RWPE1 (cell line): Measurements from ENCODE around the gene FAM171A1.

Experiments used
- CTCF ChIA-PET: fragments of 350-600 bp; sonication (Branson Sonifier 250); formaldehyde crosslinking; extraction: SDS; loops from one replicate; lab custom pipeline; 2021; lab: Yijun Ruan, JAX
- POLR2A ChIA-PET: fragments of 400-600 bp; formaldehyde crosslinking; extraction: SDS; loops from one replicate; lab custom pipeline; 2020; ENCODE audit warnings: antibody characterized with exemption; ENCODE audit not compliant: low non-redundant PET; lab: Yijun Ruan, JAX
- DNase-seq: peaks from one replicate; pipeline ENCODE4 v3.0.0; 2012; ENCODE audit warnings: low spot score
- H3K27ac ChIP-seq: fragments of 450-650 bp; 2 replicates; pipeline ENCODE4 v1.5.1; 2017
- CTCF ChIP-seq: fragments of 450-650 bp; conservative IDR thresholded peaks from 2 replicates; pipeline ENCODE4 v1.5.1; 2017; ENCODE audit warnings: low read depth, mild to moderate bottlenecking

The FAM171A1 gene

GRCh38 chr10:15313843-15314242 lies 57.2 kb downstream of the FAM171A1 start:
- ChIA-PET POLR2A (no interaction called here), CTCF (no interaction called here)
- TF ChIP-seq CTCF, result no peak
- no peak overlapping the region for H3K27ac ChIP-seq
- no peak for DNase-seq

- CTCF ChIA-PET, result no interaction called here
- POLR2A ChIA-PET, result no interaction called here
- H3K27ac ChIP-seq, result no peak overlapping the region
- no peak for DNase-seq
- no peak for TF ChIP-seq CTCF
Measured at GRCh38 chr10:15313047-15313446, 58.0 kb downstream of the FAM171A1 start.

GRCh38 chr10:15311569-15312280 lies 59.4 kb downstream of the FAM171A1 start:
- H3K27ac ChIP-seq, result no peak overlapping the region
- TF ChIP-seq CTCF, result no peak
- no peak for DNase-seq
- CTCF ChIA-PET, result interaction anchor here (0.6 kb wide), 1 partner anchor 17 kb away, joined by 4 read pairs; no protein-coding TSS in a partner anchor
- POLR2A ChIA-PET, result no interaction called here

GRCh38 chr10:15310776-15311568 lies 60.1 kb downstream of the FAM171A1 start:
- ChIA-PET POLR2A (no interaction called here), CTCF (no interaction called here)

GRCh38 chr10:15309221-15309620 lies 61.9 kb downstream of the FAM171A1 start:
- CTCF ChIA-PET, result no interaction called here

More at GRCh38 chr10:15310776-15311568, 60.1 kb downstream of the FAM171A1 start:
- TF ChIP-seq CTCF, result no peak
- no peak for DNase-seq
- H3K27ac ChIP-seq, result no peak overlapping the region

More at GRCh38 chr10:15309221-15309620, 61.9 kb downstream of the FAM171A1 start:
- TF ChIP-seq CTCF, result no peak
- POLR2A ChIA-PET, result no interaction called here
- DNase-seq, result no peak
- no peak overlapping the region for H3K27ac ChIP-seq
